Upper lobe of left lung (tissue), 6 donors: ENCODE data around the gene SLCO1A2. TPM values are rescaled to one million over a fixed set of nuclear protein-coding genes. Genes with fewer than 3 reads are reported as not detected.

ENCODE experiments used
- ATAC-seq, 2 donors: fragments of 200-7000 bp; cut with Tn5 transposase; one replicate each; pipeline ENCODE4 v1.9.1; 2022; ENCODE audit warnings: mild to moderate bottlenecking in 2 of 2, moderate library complexity in 2 of 2; ENCODE audit not compliant: low FRiP score in 2 of 2
- DNase-seq, 2 donors: peaks; one replicate each; pipeline ENCODE4 v3.0.0-alpha.2; 2019 to 2020
- H3K27ac ChIP-seq, 4 donors: fragments of 200-600 bp; sonication (generic); one replicate each; pipeline ENCODE4 v1.5.1; 2016 to 2019
- H3K27me3 ChIP-seq, 4 donors: fragments of 200-600 bp; sonication (generic); one replicate each; pipeline ENCODE4 v1.5.1; 2017 to 2019
- H3K36me3 ChIP-seq, 4 donors: fragments of 200-600 bp; sonication (generic); one replicate each; pipeline ENCODE4 v1.5.1; 2016 to 2019
- H3K4me1 ChIP-seq, 4 donors: fragments of 200-600 bp; sonication (generic); one replicate each; pipeline ENCODE4 v1.5.1; 2018 to 2019
- H3K4me3 ChIP-seq, 4 donors: fragments of 200-600 bp; sonication (generic); one replicate each; pipeline ENCODE4 v1.5.1; 2017 to 2019; ENCODE audit warnings: mild to moderate bottlenecking in 2 of 4, moderate library complexity in 1 of 4
- H3K9me3 ChIP-seq, 4 donors: fragments of 200-600 bp; sonication (generic); one replicate each; pipeline ENCODE4 v1.5.1; 2018 to 2019
- CTCF ChIP-seq, 6 experiments: fragments of 450-650 bp in 4 of 6; fragments of 200-600 bp in 2 of 6; sonication (generic) in 2 of 6; IDR thresholded peaks; one replicate each; pipeline ENCODE4 v1.5.1; 2016 to 2019; ENCODE audit warnings: antibody characterized with exemption in 6 of 6
- EP300 ChIP-seq, 4 donors: sonication (generic); formaldehyde crosslinking; IDR thresholded peaks; one replicate each; pipeline ENCODE4 v1.5.1; 2017; ENCODE audit warnings: antibody characterized with exemption in 4 of 4, control low read depth in 2 of 4
- POLR2A ChIP-seq, 4 donors: fragments of 450-650 bp; IDR thresholded peaks; one replicate each; pipeline ENCODE4 v1.5.1; 2016 to 2017; ENCODE audit warnings: antibody characterized with exemption in 4 of 4, mild to moderate bottlenecking in 2 of 4
- POLR2AphosphoS5 ChIP-seq, 2 donors: sonication (generic); formaldehyde crosslinking; IDR thresholded peaks; one replicate each; pipeline ENCODE4 v1.5.1; 2017; ENCODE audit warnings: antibody characterized with exemption in 2 of 2
- WGBS, 2 donors: methylation state at CpG; one replicate each; pipeline ENCODE4 v1.1.5; 2017 to 2018; 5-methylcytosine and 5-hydroxymethylcytosine counted together
- total RNA-seq, 6 donors: library from RNA; depleted of rRNA in 4 of 6; stranded (reverse); fragments of >200 nt in 4 of 6; gene quantifications; one replicate each; pipeline versions ENCODE4 v1.1.0 to v1.2.1, GENCODE V29; 2016 to 2021
- donor health status: DM: no; HTN: no; CAD: no; lungs with moderate emphysema.
- donor health status: DM: no; HTN: yes; CAD: no; lungs with severe emphysema.

Gene SLCO1A2
- total RNA-seq, 6 donors from 2014 or later = 0.22 to 11.7 (median 3.1) TPM

DNA sequence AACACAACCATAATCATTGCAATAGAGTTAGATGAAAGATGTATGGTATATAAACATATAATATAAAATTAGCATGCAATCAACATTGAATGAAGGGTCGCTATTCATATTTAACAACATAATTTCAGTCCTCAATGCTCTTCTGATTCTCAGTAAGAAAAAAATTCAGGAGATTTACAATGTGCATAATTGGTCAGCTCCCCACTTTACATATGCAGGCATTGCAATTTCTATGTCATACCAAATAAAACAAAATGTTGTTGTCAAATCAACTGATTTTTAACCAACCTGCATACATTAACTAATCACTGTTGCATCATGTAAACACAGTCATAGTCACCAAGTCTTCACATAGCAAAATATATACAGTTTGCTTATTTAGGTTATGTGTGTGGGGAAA, 5.2 kb upstream of the SLCO1A2 start:
- DNase-seq = no peak
- H3K27ac ChIP-seq = no peak overlapping the region
- H3K9me3 ChIP-seq = no peaks in the 10 kb centered on the region
- no peak overlapping the region for H3K4me3 ChIP-seq
- ATAC-seq = no peak
- H3K27me3 ChIP-seq = no peaks in the 10 kb centered on the region
- H3K4me1 ChIP-seq = no peaks in the 10 kb centered on the region
- WGBS, 2 donors = 79 to 86% methylated on average over 1 of the region's 1 CpG
- no peaks in the 10 kb centered on the region for H3K36me3 ChIP-seq
- TF ChIP-seq CTCF (IDR thresholded peaks at IDR 0.05) (no peak), EP300 (IDR thresholded peaks at IDR 0.05) (no peak), POLR2A (IDR thresholded peaks at IDR 0.05) (no peak), POLR2AphosphoS5 (IDR thresholded peaks at IDR 0.05) (no peak)

GRCh38 chr12:21337959-21338744, 3.4 kb upstream of the SLCO1A2 start:
- no peaks in the 10 kb centered on the region for H3K27me3 ChIP-seq
- 73 to 91% methylated on average over 6 of the region's 6 CpGs for WGBS, 2 donors
- no peaks in the 10 kb centered on the region for H3K36me3 ChIP-seq
- ATAC-seq = no peak
- no peak for TF ChIP-seq POLR2AphosphoS5 (IDR thresholded peaks at IDR 0.05)
- TF ChIP-seq POLR2A (IDR thresholded peaks at IDR 0.05) = no peak
- no peak for TF ChIP-seq CTCF (IDR thresholded peaks at IDR 0.05)
- no peak for TF ChIP-seq EP300 (IDR thresholded peaks at IDR 0.05)
- H3K27ac ChIP-seq = no peak overlapping the region
- DNase-seq = no peak
- H3K4me1 ChIP-seq = peaks cover 0 to 5% (median 0%) of the 10 kb centered on the region in 4 donors
- no peak overlapping the region for H3K4me3 ChIP-seq
- H3K9me3 ChIP-seq = no peaks in the 10 kb centered on the region

- Histone ChIP-seq H3K4me3 (no peak overlapping the region), H3K9me3 (no peaks in the 10 kb centered on the region), H3K36me3 (no peaks in the 10 kb centered on the region), H3K4me1 (peaks cover 0 to 5% (median 0%) of the 10 kb centered on the region in 4 donors), H3K27me3 (no peaks in the 10 kb centered on the region), H3K27ac (no peak overlapping the region)
- DNase-seq (no peak), ATAC-seq (no peak)
- TF ChIP-seq POLR2AphosphoS5 (IDR thresholded peaks at IDR 0.05) = no peak
- TF ChIP-seq EP300 (IDR thresholded peaks at IDR 0.05) = no peak
- TF ChIP-seq CTCF (IDR thresholded peaks at IDR 0.05) = no peak
- TF ChIP-seq POLR2A (IDR thresholded peaks at IDR 0.05) = no peak
Observed at GRCh38 chr12:21337453-21337852, 2.7 kb upstream of the SLCO1A2 start.

- WGBS, 2 donors = 53 to 54% methylated on average over 5 of the region's 5 CpGs
- Histone ChIP-seq H3K4me1 (peaks cover 0 to 5% (median 0%) of the 10 kb centered on the region in 4 donors), H3K9me3 (no peaks in the 10 kb centered on the region), H3K27ac (no peak overlapping the region), H3K36me3 (no peaks in the 10 kb centered on the region), H3K4me3 (no peak overlapping the region), H3K27me3 (no peaks in the 10 kb centered on the region)
- ATAC-seq = no peak
- no peak for DNase-seq
- TF ChIP-seq CTCF (IDR thresholded peaks at IDR 0.05) = no peak
- no peak for TF ChIP-seq POLR2A (IDR thresholded peaks at IDR 0.05)
- TF ChIP-seq POLR2AphosphoS5 (IDR thresholded peaks at IDR 0.05) = no peak
- TF ChIP-seq EP300 (IDR thresholded peaks at IDR 0.05) = no peak
Observed at GRCh38 chr12:21336656-21337055, 1.9 kb upstream of the SLCO1A2 start.
